Measurements from ENCODE around the gene TMEM30A.

Gene TMEM30A

GRCh38 chr6:75291331-75291730 lies 6.7 kb upstream of the TMEM30A start:
- no peak overlapping the region for H3K27ac ChIP-seq (ENCODE audit: low read length)
- no peak overlapping the region for H3K9ac ChIP-seq (ENCODE audit: low read length)
- H3K9me3 ChIP-seq (ENCODE audit: control insufficient read depth, low read depth, low read length), result no peaks in the 10 kb centered on the region
- H3K27me3 ChIP-seq (ENCODE audit: control insufficient read depth, insufficient read depth, low read length), result no peaks in the 10 kb centered on the region
- peaks cover 15% of the 10 kb centered on the region for H3K4me1 ChIP-seq (ENCODE audit: control insufficient read depth, low read depth, low read length)
- no peak overlapping the region for H3K4me3 ChIP-seq (ENCODE audit: low read length)
- H3K36me3 ChIP-seq (ENCODE audit: control insufficient read depth, low read depth, low read length), result no peaks in the 10 kb centered on the region

GRCh38 chr6:75290136-75290945 lies 5.7 kb upstream of the TMEM30A start:
- Histone ChIP-seq H3K36me3 (ENCODE audit: control insufficient read depth, low read depth, low read length) (no peaks in the 10 kb centered on the region), H3K27me3 (ENCODE audit: control insufficient read depth, insufficient read depth, low read length) (no peaks in the 10 kb centered on the region), H3K9me3 (ENCODE audit: control insufficient read depth, low read depth, low read length) (no peaks in the 10 kb centered on the region), H3K4me1 (ENCODE audit: control insufficient read depth, low read depth, low read length) (peaks cover 15% of the 10 kb centered on the region), H3K27ac (ENCODE audit: low read length) (no peak overlapping the region), H3K9ac (ENCODE audit: low read length) (peak overlapping the region; percentile 18), H3K4me3 (ENCODE audit: low read length) (no peak overlapping the region)

GRCh38 chr6:75288023-75288422 lies 3.4 kb upstream of the TMEM30A start:
- Histone ChIP-seq H3K27ac (ENCODE audit: low read length) (no peak overlapping the region), H3K4me3 (ENCODE audit: low read length) (no peak overlapping the region), H3K9me3 (ENCODE audit: control insufficient read depth, low read depth, low read length) (no peaks in the 10 kb centered on the region), H3K4me1 (ENCODE audit: control insufficient read depth, low read depth, low read length) (peaks cover 15% of the 10 kb centered on the region), H3K9ac (ENCODE audit: low read length) (no peak overlapping the region), H3K27me3 (ENCODE audit: control insufficient read depth, insufficient read depth, low read length) (no peaks in the 10 kb centered on the region), H3K36me3 (ENCODE audit: control insufficient read depth, low read depth, low read length) (no peaks in the 10 kb centered on the region)

- H3K9me3 ChIP-seq (ENCODE audit: control insufficient read depth, low read depth, low read length), result no peaks in the 10 kb centered on the region
Measured at GRCh38 chr6:75287424-75287823, 2.8 kb upstream of the TMEM30A start.

GRCh38 chr6:75286955-75287354 lies 2.4 kb upstream of the TMEM30A start:
- Histone ChIP-seq H3K27me3 (ENCODE audit: control insufficient read depth, insufficient read depth, low read length) (no peaks in the 10 kb centered on the region), H3K4me1 (ENCODE audit: control insufficient read depth, low read depth, low read length) (peaks cover 20% of the 10 kb centered on the region), H3K4me3 (ENCODE audit: low read length) (no peak overlapping the region), H3K9ac (ENCODE audit: low read length) (no peak overlapping the region), H3K27ac (ENCODE audit: low read length) (no peak overlapping the region), H3K9me3 (ENCODE audit: control insufficient read depth, low read depth, low read length) (no peaks in the 10 kb centered on the region), H3K36me3 (ENCODE audit: control insufficient read depth, low read depth, low read length) (no peaks in the 10 kb centered on the region)

More at GRCh38 chr6:75287424-75287823, 2.8 kb upstream of the TMEM30A start:
- H3K4me1 ChIP-seq (ENCODE audit: control insufficient read depth, low read depth, low read length), result peaks cover 19% of the 10 kb centered on the region
- H3K27ac ChIP-seq (ENCODE audit: low read length), result no peak overlapping the region
- H3K4me3 ChIP-seq (ENCODE audit: low read length), result no peak overlapping the region
- H3K36me3 ChIP-seq (ENCODE audit: control insufficient read depth, low read depth, low read length), result no peaks in the 10 kb centered on the region
- H3K27me3 ChIP-seq (ENCODE audit: control insufficient read depth, insufficient read depth, low read length), result no peaks in the 10 kb centered on the region
- H3K9ac ChIP-seq (ENCODE audit: low read length), result no peak overlapping the region

- Histone ChIP-seq H3K4me1 (ENCODE audit: control insufficient read depth, low read depth, low read length) (peaks cover 24% of the 10 kb centered on the region), H3K27me3 (ENCODE audit: control insufficient read depth, insufficient read depth, low read length) (no peaks in the 10 kb centered on the region), H3K27ac (ENCODE audit: low read length) (no peak overlapping the region), H3K9me3 (ENCODE audit: control insufficient read depth, low read depth, low read length) (no peaks in the 10 kb centered on the region), H3K9ac (ENCODE audit: low read length) (peak overlapping the region; percentile 58), H3K4me3 (ENCODE audit: low read length) (peak overlapping the region; percentile 79), H3K36me3 (ENCODE audit: control insufficient read depth, low read depth, low read length) (no peaks in the 10 kb centered on the region)
Measured at GRCh38 chr6:75285283-75285639, 669 bp upstream of the TMEM30A start.

DNA sequence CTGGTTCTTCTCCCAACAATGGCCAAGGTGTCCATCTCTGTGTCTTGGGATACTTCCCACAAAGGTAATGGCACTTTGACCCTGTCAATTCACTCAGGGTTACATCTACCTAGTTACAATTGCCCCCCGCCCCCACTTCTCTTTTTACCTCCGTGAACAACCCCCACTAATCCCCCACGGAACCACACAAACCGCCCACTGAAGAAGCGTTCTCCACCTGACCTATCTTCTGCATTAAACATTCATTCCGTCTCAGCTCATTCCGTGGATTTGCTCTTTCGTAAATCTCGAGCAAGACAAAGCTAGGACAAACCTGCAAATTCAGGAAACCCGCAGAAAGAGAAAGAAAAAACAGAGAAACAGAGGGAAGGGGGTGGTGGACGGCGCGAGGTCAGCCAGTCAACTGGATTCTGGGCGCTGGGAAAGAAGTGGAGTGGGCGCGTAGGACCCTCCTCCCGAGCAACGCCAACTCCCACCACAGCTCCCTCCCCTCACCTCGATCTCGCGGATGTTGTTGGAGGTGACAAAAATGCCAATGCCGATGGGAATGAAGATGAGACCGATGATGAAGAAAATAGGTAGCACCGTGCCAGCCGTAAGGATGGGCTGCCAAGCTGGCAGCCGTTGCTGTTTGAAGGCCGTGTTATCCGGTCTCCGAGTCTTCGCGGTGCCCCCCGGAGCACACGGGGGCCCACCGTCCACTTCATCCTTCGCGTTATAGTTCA lies 523 bp downstream of the TMEM30A start:
- peak overlapping the region; percentile 68 for H3K9ac ChIP-seq (ENCODE audit: low read length)
- H3K4me3 ChIP-seq (ENCODE audit: low read length), result peak overlapping the region; percentile 92
- no peaks in the 10 kb centered on the region for H3K9me3 ChIP-seq (ENCODE audit: control insufficient read depth, low read depth, low read length)
- H3K36me3 ChIP-seq (ENCODE audit: control insufficient read depth, low read depth, low read length), result no peaks in the 10 kb centered on the region
- peak overlapping the region; percentile 35 for H3K27ac ChIP-seq (ENCODE audit: low read length)
- peaks cover 26% of the 10 kb centered on the region for H3K4me1 ChIP-seq (ENCODE audit: control insufficient read depth, low read depth, low read length)
- H3K27me3 ChIP-seq (ENCODE audit: control insufficient read depth, insufficient read depth, low read length), result no peaks in the 10 kb centered on the region

DNA sequence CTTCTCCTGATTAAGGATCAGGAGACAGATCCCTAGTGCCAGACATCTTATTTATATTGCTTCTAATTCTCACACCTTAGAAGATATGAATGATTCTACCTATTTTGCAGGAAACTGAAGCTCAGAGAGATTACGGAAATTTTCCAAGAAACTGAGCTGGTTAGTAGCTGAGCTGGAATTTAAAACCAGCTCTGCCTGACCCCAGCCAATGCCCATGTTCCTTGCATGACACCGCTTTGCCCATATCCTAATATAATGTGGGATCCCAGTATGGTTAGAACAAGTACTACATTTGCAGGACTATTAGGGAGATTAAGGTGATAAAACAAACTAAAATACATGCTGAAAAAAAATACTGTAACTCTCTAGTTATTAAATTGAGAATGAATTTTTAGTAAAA lies 1.9 kb downstream of the TMEM30A start:
- Histone ChIP-seq H3K4me3 (ENCODE audit: low read length) (peak overlapping the region; percentile 92), H3K27ac (ENCODE audit: low read length) (no peak overlapping the region), H3K36me3 (ENCODE audit: control insufficient read depth, low read depth, low read length) (no peaks in the 10 kb centered on the region), H3K27me3 (ENCODE audit: control insufficient read depth, insufficient read depth, low read length) (no peaks in the 10 kb centered on the region), H3K9me3 (ENCODE audit: control insufficient read depth, low read depth, low read length) (no peaks in the 10 kb centered on the region), H3K9ac (ENCODE audit: low read length) (no peak overlapping the region), H3K4me1 (ENCODE audit: control insufficient read depth, low read depth, low read length) (peaks cover 26% of the 10 kb centered on the region)

DNA sequence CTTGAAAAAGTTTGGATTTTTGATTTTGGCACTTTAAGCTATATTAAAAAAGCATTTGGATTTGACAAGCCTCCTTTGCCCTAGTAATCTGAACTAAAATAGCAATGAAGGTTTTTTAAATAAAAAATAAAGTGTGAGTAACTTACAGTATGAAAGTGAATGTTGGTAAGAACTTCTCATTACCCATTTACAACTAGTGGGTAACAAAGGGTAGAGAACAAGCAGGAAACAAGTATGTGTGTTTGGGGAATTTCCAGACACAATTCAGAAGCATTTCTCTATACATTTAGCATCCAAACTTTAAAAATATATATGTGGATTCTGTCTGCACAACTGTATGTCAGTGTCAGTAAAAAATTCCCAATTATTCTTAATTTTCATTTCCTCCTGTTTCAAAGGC lies 2.9 kb downstream of the TMEM30A start:
- H3K27ac ChIP-seq (ENCODE audit: low read length), result peak overlapping the region; percentile 0
- peaks cover 27% of the 10 kb centered on the region for H3K4me1 ChIP-seq (ENCODE audit: control insufficient read depth, low read depth, low read length)
- no peaks in the 10 kb centered on the region for H3K36me3 ChIP-seq (ENCODE audit: control insufficient read depth, low read depth, low read length)
- no peaks in the 10 kb centered on the region for H3K9me3 ChIP-seq (ENCODE audit: control insufficient read depth, low read depth, low read length)
- H3K4me3 ChIP-seq (ENCODE audit: low read length), result peak overlapping the region; percentile 31
- H3K27me3 ChIP-seq (ENCODE audit: control insufficient read depth, insufficient read depth, low read length), result no peaks in the 10 kb centered on the region
- peak overlapping the region; percentile 32 for H3K9ac ChIP-seq (ENCODE audit: low read length)

DNA sequence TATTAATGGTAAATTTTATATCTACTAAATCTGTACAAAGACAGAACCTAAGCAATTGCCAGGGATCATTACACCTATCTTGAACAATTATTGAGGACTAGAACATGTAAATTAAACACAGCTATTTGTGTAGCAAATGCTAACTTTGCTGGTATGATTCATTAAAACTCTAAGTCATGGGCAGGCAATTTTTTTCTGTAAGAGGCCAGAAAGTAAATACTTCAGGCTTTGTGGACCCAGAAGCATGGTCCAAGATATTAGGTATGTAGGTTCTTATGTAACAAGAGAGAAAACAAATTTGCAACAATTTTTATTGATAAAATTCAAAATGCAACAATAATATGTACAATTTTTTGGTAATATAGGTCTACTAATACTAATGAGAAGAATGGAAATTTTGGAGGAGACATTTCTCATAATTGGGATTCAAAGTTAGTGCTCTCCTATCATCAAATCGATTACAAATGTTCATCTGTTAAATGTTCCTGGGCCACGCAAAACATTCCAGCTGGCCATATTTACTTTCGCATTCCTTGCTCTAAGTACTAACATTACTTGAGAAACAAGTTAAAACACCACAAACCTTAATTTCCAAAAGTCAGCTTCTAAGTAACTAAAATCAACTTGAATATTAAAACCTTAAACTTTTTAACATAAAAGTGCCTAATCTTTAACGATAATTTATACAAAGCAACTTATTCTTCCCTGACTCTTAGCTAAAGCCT lies 4.3 kb downstream of the TMEM30A start:
- Histone ChIP-seq H3K36me3 (ENCODE audit: control insufficient read depth, low read depth, low read length) (no peaks in the 10 kb centered on the region), H3K9me3 (ENCODE audit: control insufficient read depth, low read depth, low read length) (no peaks in the 10 kb centered on the region), H3K4me3 (ENCODE audit: low read length) (peak overlapping the region; percentile 16), H3K4me1 (ENCODE audit: control insufficient read depth, low read depth, low read length) (peaks cover 37% of the 10 kb centered on the region), H3K27ac (ENCODE audit: low read length) (no peak overlapping the region), H3K9ac (ENCODE audit: low read length) (peak overlapping the region; percentile 38), H3K27me3 (ENCODE audit: control insufficient read depth, insufficient read depth, low read length) (no peaks in the 10 kb centered on the region)

DNA sequence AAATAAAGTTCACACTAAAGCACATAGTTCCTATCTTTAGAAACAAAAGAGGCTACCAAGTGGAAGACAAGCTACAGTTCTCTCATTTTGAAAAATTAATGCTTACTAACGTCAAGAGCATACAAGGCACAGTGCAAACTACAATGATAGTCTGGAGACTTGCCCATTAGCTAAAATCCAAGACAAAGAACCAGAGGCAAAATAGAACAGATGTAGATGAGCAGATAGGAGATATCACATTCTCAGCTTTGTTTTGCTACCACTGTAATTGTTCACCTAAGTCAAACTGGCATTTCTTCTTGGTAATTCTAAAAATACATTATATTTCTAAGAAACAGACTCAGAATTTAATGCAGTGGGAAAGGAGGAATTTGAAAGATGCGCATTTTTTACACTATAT lies 5.2 kb downstream of the TMEM30A start:
- Histone ChIP-seq H3K9me3 (ENCODE audit: control insufficient read depth, low read depth, low read length) (no peaks in the 10 kb centered on the region), H3K9ac (ENCODE audit: low read length) (peak overlapping the region; percentile 38), H3K27me3 (ENCODE audit: control insufficient read depth, insufficient read depth, low read length) (no peaks in the 10 kb centered on the region), H3K36me3 (ENCODE audit: control insufficient read depth, low read depth, low read length) (no peaks in the 10 kb centered on the region), H3K4me1 (ENCODE audit: control insufficient read depth, low read depth, low read length) (peaks cover 37% of the 10 kb centered on the region), H3K27ac (ENCODE audit: low read length) (peak overlapping the region; percentile 23), H3K4me3 (ENCODE audit: low read length) (no peak overlapping the region)

Measured in iPS-18a (cell line).